WI38 (cell line): Measurements from ENCODE around the gene ARMC3.

Source experiments
- H3K4me3 ChIP-seq: 2 replicates; pipeline ENCODE4 v1.5.1; 2011; ENCODE audit warnings: low read depth, mild to moderate bottlenecking, control low read depth, low read length
- CTCF ChIP-seq: IDR thresholded peaks from 2 replicates; pipeline ENCODE4 v1.5.1; 2012; ENCODE audit warnings: low read depth, mild to moderate bottlenecking, control low read depth, low read length

The ARMC3 gene

GRCh38 chr10:22927661-22928403 lies at the start of gene ARMC3:
Gene ARMC3, plus strand, starts transcription at chr10:22928053. Its CDS starts 3,944 bp downstream, at chr10:22931997.
- no peak within 1 kb of the TSS for H3K4me3 ChIP-seq
- TF ChIP-seq CTCF, result no peak

- no peak for TF ChIP-seq CTCF
- H3K4me3 ChIP-seq, result no peak overlapping the region
These were observed 36.1 kb upstream of the ARMC3 start for GRCh38 chr10:22891797-22892196.

- TF ChIP-seq CTCF, result no peak
These were observed 34.1 kb upstream of the ARMC3 start for GRCh38 chr10:22893781-22894180.

GRCh38 chr10:22894714-22895113 lies 33.1 kb upstream of the ARMC3 start:
- H3K4me3 ChIP-seq, result no peak overlapping the region
- no peak for TF ChIP-seq CTCF

More at GRCh38 chr10:22893781-22894180, 34.1 kb upstream of the ARMC3 start:
- H3K4me3 ChIP-seq, result no peak overlapping the region

- H3K4me3 ChIP-seq, result no peak overlapping the region
- TF ChIP-seq CTCF, result no peak
These were observed 32.6 kb upstream of the ARMC3 start for GRCh38 chr10:22895252-22895651.

GRCh38 chr10:22897371-22897770 lies 30.5 kb upstream of the ARMC3 start:
- no peak for TF ChIP-seq CTCF
- no peak overlapping the region for H3K4me3 ChIP-seq

- no peak overlapping the region for H3K4me3 ChIP-seq
- no peak for TF ChIP-seq CTCF
These were observed 28.5 kb upstream of the ARMC3 start for GRCh38 chr10:22899307-22899706.
